Measurements from ENCODE around the gene PEX16.
A peak's percentile ranks its signal among the peaks of the same experiment; 100 is the strongest.

Gene PEX16

GRCh38 chr11:45884596-45885185, 33.0 kb downstream of the PEX16 start:
- DNase-seq (ENCODE audit: insufficient read length, low spot score): no peak
- FAIRE-seq: no peak
- TF ChIP-seq SPI1 (IDR thresholded peaks at IDR 0.05; ENCODE audit: low read depth, low read length) (no peak), PAX5 (IDR thresholded peaks at IDR 0.05; ENCODE audit: insufficient read depth, low read length, severe bottlenecking) (no peak), POU2F2 (IDR thresholded peaks at IDR 0.05; ENCODE audit: low read depth, low read length) (no peak), POLR2AphosphoS5 (IDR thresholded peaks at IDR 0.05; ENCODE audit: low read depth, low read length) (no peak), TAF1 (IDR thresholded peaks at IDR 0.05; ENCODE audit: low read depth, low read length) (no peak), POLR2A (IDR thresholded peaks at IDR 0.05; ENCODE audit: low read depth, low read length) (no peak; the same call in 1 of the 2 replicates)

- TF ChIP-seq POLR2AphosphoS5 (IDR thresholded peaks at IDR 0.05; ENCODE audit: low read depth, low read length) (no peak), SPI1 (IDR thresholded peaks at IDR 0.05; ENCODE audit: low read depth, low read length) (no peak), POLR2A (IDR thresholded peaks at IDR 0.05; ENCODE audit: low read depth, low read length) (no peak), PAX5 (IDR thresholded peaks at IDR 0.05; ENCODE audit: insufficient read depth, low read length, severe bottlenecking) (no peak), TAF1 (IDR thresholded peaks at IDR 0.05; ENCODE audit: low read depth, low read length) (no peak), POU2F2 (IDR thresholded peaks at IDR 0.05; ENCODE audit: low read depth, low read length) (no peak)
- FAIRE-seq (no peak), DNase-seq (ENCODE audit: insufficient read length, low spot score) (no peak)
Measured at GRCh38 chr11:45881708-45882368, 35.8 kb downstream of the PEX16 start.

GRCh38 chr11:45880772-45881570, 36.7 kb downstream of the PEX16 start:
- FAIRE-seq: no peak
- TF ChIP-seq TAF1 (IDR thresholded peaks at IDR 0.05; ENCODE audit: low read depth, low read length): no peak
- no peak for TF ChIP-seq SPI1 (IDR thresholded peaks at IDR 0.05; ENCODE audit: low read depth, low read length)
- TF ChIP-seq PAX5 (IDR thresholded peaks at IDR 0.05; ENCODE audit: insufficient read depth, low read length, severe bottlenecking): no peak
- no peak for TF ChIP-seq POU2F2 (IDR thresholded peaks at IDR 0.05; ENCODE audit: low read depth, low read length)
- TF ChIP-seq POLR2A (IDR thresholded peaks at IDR 0.05; ENCODE audit: low read depth, low read length): no peak
- TF ChIP-seq POLR2AphosphoS5 (IDR thresholded peaks at IDR 0.05; ENCODE audit: low read depth, low read length): no peak
- DNase-seq (ENCODE audit: insufficient read length, low spot score): no peak

GRCh38 chr11:45879803-45880686, 37.6 kb downstream of the PEX16 start:
- TF ChIP-seq PAX5 (IDR thresholded peaks at IDR 0.05; ENCODE audit: insufficient read depth, low read length, severe bottlenecking): no peak
- no peak for TF ChIP-seq TAF1 (IDR thresholded peaks at IDR 0.05; ENCODE audit: low read depth, low read length)
- TF ChIP-seq POLR2AphosphoS5 (IDR thresholded peaks at IDR 0.05; ENCODE audit: low read depth, low read length): no peak
- no peak for TF ChIP-seq POLR2A (IDR thresholded peaks at IDR 0.05; ENCODE audit: low read depth, low read length)
- TF ChIP-seq SPI1 (IDR thresholded peaks at IDR 0.05; ENCODE audit: low read depth, low read length): no peak
- no peak for TF ChIP-seq POU2F2 (IDR thresholded peaks at IDR 0.05; ENCODE audit: low read depth, low read length)
- no peak for FAIRE-seq
- DNase-seq (ENCODE audit: insufficient read length, low spot score): no peak

- FAIRE-seq: no peak
- TF ChIP-seq POLR2A (IDR thresholded peaks at IDR 0.05; ENCODE audit: low read depth, low read length) (no peak), POLR2AphosphoS5 (IDR thresholded peaks at IDR 0.05; ENCODE audit: low read depth, low read length) (no peak), SPI1 (IDR thresholded peaks at IDR 0.05; ENCODE audit: low read depth, low read length) (no peak), TAF1 (IDR thresholded peaks at IDR 0.05; ENCODE audit: low read depth, low read length) (no peak)
Measured at GRCh38 chr11:45877845-45878244, 39.8 kb downstream of the PEX16 start.

GRCh38 chr11:45877221-45877620, 40.5 kb downstream of the PEX16 start:
- TF ChIP-seq POU2F2 (IDR thresholded peaks at IDR 0.05; ENCODE audit: low read depth, low read length) (no peak), TAF1 (IDR thresholded peaks at IDR 0.05; ENCODE audit: low read depth, low read length) (no peak), PAX5 (IDR thresholded peaks at IDR 0.05; ENCODE audit: insufficient read depth, low read length, severe bottlenecking) (no peak), POLR2AphosphoS5 (IDR thresholded peaks at IDR 0.05; ENCODE audit: low read depth, low read length) (no peak), SPI1 (IDR thresholded peaks at IDR 0.05; ENCODE audit: low read depth, low read length) (no peak), POLR2A (IDR thresholded peaks at IDR 0.05; ENCODE audit: low read depth, low read length) (no peak)
- DNase-seq (ENCODE audit: insufficient read length, low spot score) (no peak), FAIRE-seq (no peak)

More at GRCh38 chr11:45877845-45878244, 39.8 kb downstream of the PEX16 start:
- DNase-seq (ENCODE audit: insufficient read length, low spot score): no peak

GRCh38 chr11:45876401-45876800, 41.3 kb downstream of the PEX16 start:
- DNase-seq (ENCODE audit: insufficient read length, low spot score): no peak
- TF ChIP-seq POLR2AphosphoS5 (IDR thresholded peaks at IDR 0.05; ENCODE audit: low read depth, low read length) (no peak), POLR2A (IDR thresholded peaks at IDR 0.05; ENCODE audit: low read depth, low read length) (no peak)
- FAIRE-seq: no peak

- FAIRE-seq: no peak
- peak; percentile 50 for DNase-seq (ENCODE audit: insufficient read length, low spot score)
- no peak for TF ChIP-seq POU2F2 (IDR thresholded peaks at IDR 0.05; ENCODE audit: low read depth, low read length)
- no peak for TF ChIP-seq SPI1 (IDR thresholded peaks at IDR 0.05; ENCODE audit: low read depth, low read length)
- TF ChIP-seq POLR2A (IDR thresholded peaks at IDR 0.05; ENCODE audit: low read depth, low read length): no peak
- no peak for TF ChIP-seq TAF1 (IDR thresholded peaks at IDR 0.05; ENCODE audit: low read depth, low read length)
- TF ChIP-seq PAX5 (IDR thresholded peaks at IDR 0.05; ENCODE audit: insufficient read depth, low read length, severe bottlenecking): no peak
- no peak for TF ChIP-seq POLR2AphosphoS5 (IDR thresholded peaks at IDR 0.05; ENCODE audit: low read depth, low read length)
Measured at GRCh38 chr11:45872651-45873356, 44.9 kb downstream of the PEX16 start.
